Activated CD4-positive, alpha-beta T cell treated with anti-CD3 and anti-CD28 coated beads for 24 hours (primary cell): ENCODE measurements around the gene DAAM1.

ENCODE experiments used
- DNase-seq, 2 donors: peaks; one replicate each; pipeline ENCODE4 v3.0.0-alpha.2; 2020; ENCODE audit warnings: low read depth in 2 of 2

Gene DAAM1

DNA sequence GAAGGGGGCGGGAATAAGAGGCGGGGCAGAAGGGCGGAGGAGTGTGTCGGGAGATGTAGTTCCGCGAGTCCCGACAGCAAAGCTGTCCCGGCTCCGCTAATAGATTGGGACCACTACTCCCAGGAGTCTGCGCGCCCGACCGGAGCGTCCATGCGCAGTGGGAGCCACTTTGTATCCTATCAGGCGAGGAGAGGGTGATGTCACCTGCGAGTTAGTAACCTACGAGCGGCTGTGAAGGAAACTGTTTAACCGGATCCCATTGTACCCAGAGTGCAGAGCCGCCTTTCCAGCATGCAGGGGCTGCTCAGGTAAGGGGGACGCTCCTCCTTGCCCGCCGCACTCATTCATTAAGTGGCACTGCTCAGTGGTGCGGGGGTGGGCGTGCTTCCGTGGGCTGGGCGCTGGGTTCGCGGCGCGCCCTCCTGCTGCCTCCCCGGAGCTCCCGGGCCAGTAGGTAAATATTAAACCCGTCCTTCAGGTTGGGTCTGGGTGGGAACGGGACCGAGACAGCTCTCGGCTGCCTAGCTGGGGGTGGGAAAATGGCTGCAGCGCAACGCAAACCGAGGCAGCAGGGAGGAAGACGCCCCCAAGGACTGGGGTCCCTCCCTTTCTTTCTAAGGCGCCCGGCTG lies at the start of gene DAAM1:
Gene DAAM1, plus strand, starts transcription at position 207 of the 630 bp plus-strand sequence. CDS start 74,811 bp downstream, outside the sequence.
- DNase-seq, result peak; percentile 82 to 87

DNA sequence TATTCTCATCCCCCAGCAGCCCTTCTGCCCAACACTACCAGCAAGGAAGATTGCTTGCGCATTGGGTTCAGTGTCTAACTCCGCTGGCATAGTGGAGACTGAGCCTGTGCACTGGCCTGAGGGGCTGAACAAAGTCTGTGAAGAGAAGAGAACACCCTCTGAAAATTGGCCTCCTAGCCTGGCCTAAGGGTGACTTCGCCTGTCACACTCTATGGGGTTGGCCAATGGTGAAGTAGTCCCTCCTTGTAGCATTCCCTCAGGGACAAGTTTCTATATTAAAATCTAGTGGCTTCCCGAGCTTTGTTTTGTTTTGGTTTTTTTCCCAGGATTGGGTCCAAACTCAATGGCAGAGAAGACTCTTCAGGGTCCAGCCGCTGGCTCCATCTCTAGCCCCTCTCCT lies 49.1 kb upstream of the DAAM1 start:
- DNase-seq, result no peak

DNA sequence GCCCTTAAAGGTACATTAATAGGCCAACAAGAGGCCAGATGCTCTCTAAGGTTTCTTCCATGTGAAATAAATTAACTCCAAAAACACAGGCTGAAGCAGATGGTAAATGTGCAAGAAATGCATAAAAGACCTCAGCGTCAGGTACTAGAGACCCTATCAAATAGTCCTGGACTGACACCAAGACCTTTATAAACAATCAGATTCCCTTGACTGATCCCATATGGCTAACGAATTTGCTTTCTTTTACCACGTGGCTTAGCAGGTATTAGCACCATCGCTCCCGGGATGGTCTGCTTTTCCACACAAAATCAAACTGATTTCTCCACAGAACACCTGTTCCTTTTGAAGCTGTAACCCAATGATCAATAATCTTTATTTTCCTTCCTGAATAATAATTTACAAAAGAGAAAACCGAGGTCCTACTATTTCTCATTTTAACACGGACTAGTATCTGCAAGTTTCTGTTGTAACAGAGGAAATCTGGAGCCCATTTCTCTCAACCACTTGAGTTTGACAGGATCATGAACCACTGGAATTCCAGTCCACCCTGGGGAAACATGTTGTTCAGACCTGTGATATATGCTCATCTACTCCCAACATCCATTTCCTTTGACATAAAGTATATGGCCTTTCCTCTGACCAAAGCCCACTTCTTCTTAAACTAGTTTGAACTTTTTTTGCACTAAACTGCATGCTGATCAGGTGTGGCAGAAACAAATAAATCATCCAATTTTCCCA lies 48.2 kb upstream of the DAAM1 start:
- DNase-seq, result no peak

GRCh38 chr14:59146484-59146883 lies 42.0 kb upstream of the DAAM1 start:
- DNase-seq, result no peak

DNA sequence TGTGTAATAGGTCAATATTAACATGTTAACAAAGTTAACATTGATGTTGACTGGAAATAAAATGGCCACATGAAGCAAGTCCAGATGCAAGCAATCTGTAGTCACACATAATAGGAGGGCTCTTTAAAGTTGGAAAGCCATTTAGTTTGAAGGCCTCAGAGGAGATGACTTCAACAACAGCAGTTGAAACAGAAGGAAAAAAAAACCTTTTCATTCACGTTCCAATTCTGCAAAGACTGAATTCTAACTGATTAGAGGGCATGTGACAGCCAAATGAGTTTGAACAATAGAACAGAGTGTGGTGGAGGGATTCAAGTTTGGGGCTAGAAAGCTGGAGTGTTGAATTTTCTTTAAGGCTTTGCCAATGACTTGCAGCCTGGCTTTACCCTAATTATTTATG lies 41.5 kb upstream of the DAAM1 start:
- DNase-seq, result no peak

DNA sequence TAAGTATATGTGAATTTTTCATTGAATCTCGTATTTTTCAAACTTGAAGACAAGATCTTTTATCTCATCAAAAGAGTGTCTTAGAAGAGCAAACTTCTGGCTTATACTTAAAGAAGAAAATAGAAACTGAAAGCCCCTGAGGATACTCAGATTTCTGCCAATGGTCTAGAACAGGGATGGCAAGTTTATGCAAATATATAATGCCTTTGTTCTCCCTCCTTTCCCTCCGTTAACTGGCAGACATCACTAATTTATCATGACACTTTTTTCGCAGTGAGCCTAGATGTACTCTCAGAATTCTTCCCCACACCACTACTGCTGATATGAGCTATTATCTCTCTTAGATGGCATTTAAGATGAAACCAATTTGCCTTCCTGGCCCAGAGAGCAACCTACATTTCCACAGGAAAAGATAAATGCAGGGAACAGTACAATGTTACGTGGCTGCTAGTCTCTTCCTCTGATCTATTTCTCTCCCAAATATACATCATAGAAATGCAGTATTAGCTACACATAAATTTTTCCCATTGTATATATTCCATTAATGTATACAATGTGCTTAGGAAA lies 40.0 kb upstream of the DAAM1 start:
- no peak for DNase-seq

DNA sequence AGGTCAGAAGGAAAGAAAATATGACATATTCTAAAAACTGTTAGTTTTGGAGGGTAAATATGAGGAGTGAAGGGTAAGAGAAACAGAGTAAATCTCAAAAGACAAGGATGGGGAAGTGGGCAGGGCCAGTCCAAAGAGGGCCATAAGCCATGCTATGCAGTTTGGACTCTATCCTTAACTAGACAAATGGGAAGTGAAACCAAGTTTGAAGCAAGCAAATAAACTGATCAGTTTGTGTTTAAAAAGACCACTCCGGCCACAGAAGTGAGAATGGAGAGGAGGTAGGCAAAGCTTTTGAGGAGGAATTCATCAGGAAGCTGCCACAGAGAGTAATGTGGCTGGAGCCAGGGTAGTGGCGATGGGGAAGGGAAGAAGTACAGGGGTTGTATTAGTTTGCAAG lies 37.5 kb upstream of the DAAM1 start:
- no peak for DNase-seq

GRCh38 chr14:59154373-59154772 lies 34.1 kb upstream of the DAAM1 start:
- DNase-seq, result no peak

DNA sequence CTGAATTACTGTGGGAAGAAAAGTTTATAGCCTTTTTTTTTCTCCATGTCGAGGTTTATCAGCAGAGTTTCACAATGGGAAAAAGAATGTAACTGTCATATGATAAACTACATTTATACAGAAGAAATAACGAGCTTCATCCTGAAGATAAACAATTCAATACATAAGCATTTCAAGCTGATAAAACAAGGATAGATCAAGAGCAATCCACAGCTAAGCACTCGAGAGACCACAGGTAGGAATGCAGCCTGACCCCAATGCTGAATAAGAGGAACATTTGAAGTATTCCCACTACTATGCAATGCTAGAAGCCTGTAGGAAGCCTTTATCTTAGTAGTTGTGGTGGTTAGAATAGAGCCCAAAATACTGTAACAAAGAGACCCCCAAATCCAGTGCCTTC lies 32.6 kb upstream of the DAAM1 start:
- no peak for DNase-seq

- no peak for DNase-seq
Measured at GRCh38 chr14:59159169-59159568, 29.3 kb upstream of the DAAM1 start.

DNA sequence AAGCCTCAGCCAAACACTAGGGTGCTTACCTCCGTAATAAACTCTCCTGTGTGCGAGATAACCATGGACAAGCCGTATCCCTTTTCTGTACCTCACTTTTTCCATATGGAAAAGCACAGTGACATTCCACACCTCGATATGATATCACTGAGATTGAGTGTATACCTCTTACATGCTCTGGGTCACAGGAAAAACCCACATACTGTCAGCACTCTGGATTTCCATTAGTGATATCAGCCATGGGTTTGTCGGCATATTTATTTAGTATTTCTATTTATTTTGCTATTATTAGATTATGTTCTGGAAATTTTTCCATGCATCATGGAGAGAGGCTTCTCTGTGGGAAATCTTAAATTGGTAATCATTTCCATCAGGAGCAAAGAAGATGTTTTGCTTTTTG lies 28.0 kb upstream of the DAAM1 start:
- DNase-seq, result no peak

DNA sequence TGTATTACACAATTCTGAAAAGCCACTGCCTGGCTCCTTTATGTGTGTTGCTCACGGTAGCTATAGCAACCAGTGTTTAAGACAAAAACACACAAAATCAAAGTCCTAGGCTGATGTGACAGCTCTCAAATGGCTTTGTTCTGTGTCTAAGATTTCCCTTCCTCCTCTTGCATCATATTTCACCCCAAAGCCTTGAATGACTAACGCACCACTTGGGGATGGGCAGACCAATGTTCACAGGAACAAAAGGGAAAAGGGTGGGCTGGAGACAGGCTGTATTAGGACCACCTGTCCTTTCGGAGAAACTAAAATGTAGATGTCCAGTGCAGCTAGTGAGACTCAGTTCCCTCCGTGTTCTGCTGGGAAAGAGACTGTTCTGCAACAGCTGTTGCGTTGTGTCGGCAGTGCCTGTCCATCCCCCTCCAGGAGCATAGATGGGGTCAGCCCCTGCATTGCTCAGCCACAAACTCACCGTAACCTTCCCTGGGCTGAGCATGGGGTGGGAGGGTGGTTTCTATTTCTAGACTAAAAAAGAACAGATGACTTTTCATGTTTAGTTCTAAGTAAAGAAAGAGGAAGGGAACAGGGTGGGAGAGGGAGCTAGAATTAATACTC lies 26.8 kb upstream of the DAAM1 start:
- DNase-seq, result no peak

GRCh38 chr14:59166258-59166657 lies 22.2 kb upstream of the DAAM1 start:
- no peak for DNase-seq

DNA sequence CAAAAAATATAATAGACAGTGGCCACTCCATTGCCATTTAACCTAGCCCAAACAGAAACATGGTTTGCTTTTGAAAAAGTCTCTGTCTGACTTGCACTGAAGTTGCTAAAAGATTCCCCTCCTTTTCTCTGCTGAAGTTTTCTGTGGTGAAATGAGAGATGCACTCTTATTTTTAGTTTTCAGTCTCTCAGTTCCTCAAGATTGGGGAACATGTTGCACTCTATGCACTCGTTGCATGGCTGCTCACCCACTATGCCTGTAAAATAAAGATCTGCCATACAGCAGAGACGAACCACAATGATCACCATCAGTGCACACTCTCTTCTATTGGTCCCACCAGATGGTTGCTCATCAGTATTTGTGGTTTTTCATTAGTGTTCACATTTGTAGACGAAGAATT lies 13.1 kb upstream of the DAAM1 start:
- DNase-seq, result no peak

- DNase-seq, result no peak
Measured at GRCh38 chr14:59176765-59177164, 11.7 kb upstream of the DAAM1 start.

DNA sequence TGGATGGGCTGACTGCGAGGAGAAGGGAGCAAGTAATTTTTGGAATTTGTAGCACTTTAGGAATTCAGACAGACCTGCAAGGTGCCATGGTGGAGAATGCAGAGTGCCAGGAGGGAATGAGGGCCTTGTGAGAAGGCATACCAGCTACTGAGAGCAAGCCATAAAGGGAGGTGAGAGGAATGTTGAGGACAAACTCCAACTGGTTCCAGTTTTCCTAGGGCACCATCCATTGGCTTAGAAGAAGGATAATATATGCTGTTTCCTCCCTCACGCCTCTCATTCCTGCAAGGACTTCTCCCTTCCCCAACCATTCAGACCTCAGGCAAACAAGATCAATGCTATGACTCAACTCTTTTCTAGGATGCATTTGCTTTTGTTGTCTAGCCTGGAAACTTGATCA lies 11.2 kb upstream of the DAAM1 start:
- no peak for DNase-seq

- DNase-seq, result no peak
Measured at GRCh38 chr14:59181791-59182190, 6.7 kb upstream of the DAAM1 start.

DNA sequence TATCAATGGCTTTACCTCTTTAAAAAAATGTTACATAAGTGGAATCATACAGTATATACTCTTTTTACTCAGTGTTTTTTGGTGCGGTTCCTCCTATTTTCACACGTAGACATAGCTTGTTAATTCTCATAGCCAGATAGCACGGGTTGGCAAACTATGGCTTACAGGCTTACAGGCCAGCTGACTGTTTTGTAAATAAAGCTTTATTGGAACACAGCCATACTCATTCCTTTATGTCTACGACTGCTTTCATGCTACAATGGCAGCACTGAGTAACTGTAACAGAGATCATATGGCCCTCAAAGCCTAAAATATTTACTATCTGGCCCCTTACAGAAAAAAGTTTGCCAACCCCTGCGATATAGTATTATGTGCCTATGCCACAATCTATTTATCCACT lies 5.8 kb upstream of the DAAM1 start:
- DNase-seq, result no peak

GRCh38 chr14:59183150-59183549 lies 5.3 kb upstream of the DAAM1 start:
- DNase-seq, result no peak

- no peak for DNase-seq
Measured at GRCh38 chr14:59184396-59184795, 4.1 kb upstream of the DAAM1 start.

- no peak for DNase-seq
Measured at GRCh38 chr14:59185676-59186075, 2.8 kb upstream of the DAAM1 start.

- no peak for DNase-seq
Measured at GRCh38 chr14:59186306-59186705, 2.2 kb upstream of the DAAM1 start.

DNA sequence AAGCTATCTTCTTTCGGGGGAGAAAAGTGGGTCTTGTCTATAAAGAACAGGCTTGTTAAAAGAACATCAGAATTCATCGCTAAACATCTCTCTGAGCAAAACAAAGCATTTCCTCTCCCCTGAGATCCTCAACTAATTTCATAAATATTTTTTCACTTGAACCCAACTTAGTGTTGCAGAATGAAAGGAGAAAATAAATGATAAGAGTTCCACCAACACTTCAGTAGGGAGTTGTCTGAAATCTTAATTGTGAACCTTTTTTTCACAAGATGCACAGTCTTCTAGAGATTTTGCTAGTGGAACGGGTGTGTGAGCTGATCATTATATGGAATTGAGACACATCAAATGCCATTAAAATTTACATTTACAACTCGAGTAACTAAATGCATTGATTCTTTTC lies 1.3 kb upstream of the DAAM1 start:
- DNase-seq, result no peak
